H1 (cell line): ENCODE results near the gene NCOA5. TPM values are rescaled to one million over a fixed set of nuclear protein-coding genes. Genes with fewer than 3 reads are reported as not detected.

Experiments used
- CTCF ChIA-PET: fragments of 300-600 bp; sonication (Branson Sonifier 250); formaldehyde crosslinking; loops from one replicate; lab custom pipeline; 2021; ENCODE audit not compliant: partially characterized antibody; lab: Charles Lee
- POLR2A ChIA-PET: fragments of 300-600 bp; sonication (Branson Sonifier 250); formaldehyde crosslinking; loops from one replicate; lab custom pipeline; 2021; ENCODE audit warnings: inconsistent platforms; ENCODE audit not compliant: partially characterized antibody; lab: Charles Lee
- DNase-seq, 2 experiments: peaks; one replicate each; pipeline versions ENCODE4 v3.0.0 to v3.0.0-alpha.2; 2010 to 2022; ENCODE audit warnings: low spot score in 2 of 2, low read depth in 1 of 2, mixed read lengths in 1 of 2
- FAIRE-seq: peaks from 2 replicates; lab custom pipeline; 2011; peaks lifted over from hg19 to GRCh38; lab: Jason Lieb, UNC
- H2AFZ ChIP-seq: 2 replicates; pipeline ENCODE4 v1.8.1; 2012; ENCODE audit warnings: low read length, inconsistent platforms
- H2AK5ac ChIP-seq: 2 replicates; pipeline ENCODE4 v1.6.1; 2013; ENCODE audit warnings: low read depth, low read length
- H2BK120ac ChIP-seq: replicated peaks from 2 replicates; pipeline ENCODE3; 2013; ENCODE audit warnings: low read depth, low read length, inconsistent platforms
- H2BK12ac ChIP-seq: 2 replicates; pipeline ENCODE4 v1.6.1; 2013; ENCODE audit warnings: low read depth, low read length
- H2BK15ac ChIP-seq: 2 replicates; pipeline ENCODE4 v1.6.1; 2013; ENCODE audit warnings: low read length
- H2BK20ac ChIP-seq: 2 replicates; pipeline ENCODE4 v1.6.1; 2013; ENCODE audit warnings: low read length
- H2BK5ac ChIP-seq: 2 replicates; pipeline ENCODE4 v1.6.1; 2013; ENCODE audit warnings: low read depth, low read length
- H3K14ac ChIP-seq: 2 replicates; pipeline ENCODE4 v1.6.1; 2013; ENCODE audit warnings: inconsistent platforms; ENCODE audit not compliant: insufficient read length
- H3K18ac ChIP-seq: 2 replicates; pipeline ENCODE4 v1.6.1; 2013; ENCODE audit warnings: low read length; ENCODE audit errors: extremely low read depth
- H3K23ac ChIP-seq: 2 replicates; pipeline ENCODE4 v1.6.1; 2013; ENCODE audit warnings: inconsistent platforms; ENCODE audit not compliant: insufficient read length
- H3K23me2 ChIP-seq: 2 replicates; pipeline ENCODE4 v1.6.1; 2013; ENCODE audit warnings: low read depth, low read length
- H3K27ac ChIP-seq: 2 replicates; pipeline ENCODE4 v1.6.1; 2011; ENCODE audit warnings: low read depth, low read length, inconsistent platforms
- H3K27me3 ChIP-seq, 4 experiments: replicated peaks in 1 of 4; 1 replicate in 1 of 4; 2 replicates in 3 of 4; pipeline versions ENCODE4 v1.6.1 to v1.8.1; 2011 to 2013; ENCODE audit warnings: low read length in 3 of 4, mild to moderate bottlenecking in 3 of 4, inconsistent platforms in 2 of 4, mixed read lengths in 2 of 4, moderate library complexity in 1 of 4; ENCODE audit not compliant: control insufficient read depth in 3 of 4, insufficient read depth in 3 of 4; ENCODE audit errors: extremely low read depth in 1 of 4
- H3K36me3 ChIP-seq, 4 experiments: 2 replicates each; pipeline versions ENCODE4 v1.6.1 to v1.8.1; 2011 to 2013; ENCODE audit warnings: mild to moderate bottlenecking in 4 of 4, low read length in 3 of 4, moderate library complexity in 2 of 4, control low read depth in 1 of 4, inconsistent platforms in 1 of 4; ENCODE audit not compliant: insufficient read depth in 4 of 4, control insufficient read depth in 2 of 4
- H3K4ac ChIP-seq: replicated peaks from 2 replicates; pipeline ENCODE3; 2013; ENCODE audit warnings: low read length, low read depth, mixed read lengths, inconsistent platforms; ENCODE audit not compliant: insufficient read length
- H3K4me1 ChIP-seq, 4 experiments: replicated peaks in 1 of 4; 1 replicate in 1 of 4; 2 replicates in 3 of 4; pipeline versions ENCODE4 v1.6.1 to v1.8.1; 2011 to 2013; ENCODE audit warnings: low read length in 3 of 4, inconsistent platforms in 2 of 4, mixed read lengths in 1 of 4; ENCODE audit not compliant: insufficient read depth in 4 of 4, control insufficient read depth in 3 of 4
- H3K4me2 ChIP-seq, 2 experiments: 2 replicates each; pipeline versions ENCODE4 v1.6.1 to v1.8.1; 2011 to 2013; ENCODE audit warnings: low read depth in 2 of 2, low read length in 2 of 2, control low read depth in 1 of 2, inconsistent platforms in 1 of 2, mild to moderate bottlenecking in 1 of 2; ENCODE audit not compliant: insufficient read depth in 1 of 2
- H3K4me3 ChIP-seq, 4 experiments: fragments of 200-600, 300-600 bp in 1 of 4; sonication (generic), shearing (Covaris generic), sonication (Bioruptor Twin) in 1 of 4; 2 replicates each; pipeline versions ENCODE4 v1.5.1 to v1.8.1; 2011 to 2016; ENCODE audit warnings: low read length in 4 of 4, low read depth in 3 of 4, control low read depth in 2 of 4, inconsistent platforms in 2 of 4, mild to moderate bottlenecking in 2 of 4, mixed read lengths in 1 of 4, moderate library complexity in 1 of 4; ENCODE audit not compliant: insufficient read depth in 2 of 4; ENCODE audit errors: extremely low read depth in 1 of 4
- H3K56ac ChIP-seq: replicated peaks from 2 replicates; pipeline ENCODE3; 2013; ENCODE audit warnings: low read depth, mild to moderate bottlenecking, mixed read lengths, low read length, inconsistent platforms; ENCODE audit not compliant: insufficient read length
- H3K79me1 ChIP-seq: 2 replicates; pipeline ENCODE4 v1.6.1; 2013; ENCODE audit warnings: low read depth, low read length, control low read depth
- H3K79me2 ChIP-seq, 2 experiments: 2 replicates each; pipeline versions ENCODE4 v1.6.1 to v1.8.1; 2012 to 2013; ENCODE audit warnings: low read length in 2 of 2, mild to moderate bottlenecking in 2 of 2, inconsistent platforms in 1 of 2; ENCODE audit not compliant: insufficient read depth in 2 of 2, control insufficient read depth in 1 of 2
- H3K9ac ChIP-seq, 4 experiments: replicated peaks in 1 of 4; 1 replicate in 1 of 4; 2 replicates in 3 of 4; pipeline versions ENCODE4 v1.6.1 to v1.8.1; 2011 to 2013; ENCODE audit warnings: low read depth in 3 of 4, low read length in 3 of 4, control low read depth in 2 of 4, mild to moderate bottlenecking in 2 of 4, moderate library complexity in 2 of 4, inconsistent platforms in 1 of 4; ENCODE audit errors: extremely low read depth in 1 of 4
- H3K9me3 ChIP-seq, 2 experiments: 2 replicates each; pipeline versions ENCODE4 v1.6.1 to v1.8.1; 2012 to 2013; ENCODE audit warnings: mild to moderate bottlenecking in 2 of 2, moderate library complexity in 2 of 2, control low read depth in 1 of 2, inconsistent platforms in 1 of 2, low read depth in 1 of 2, low read length in 1 of 2, mixed read lengths in 1 of 2; ENCODE audit not compliant: insufficient read depth in 2 of 2
- H4K20me1 ChIP-seq, 2 experiments: replicated peaks in 1 of 2; 2 replicates each; pipeline versions ENCODE3 to v1.8.1; 2011 to 2013; ENCODE audit warnings: inconsistent platforms in 2 of 2, low read length in 2 of 2, mild to moderate bottlenecking in 1 of 2; ENCODE audit not compliant: insufficient read depth in 2 of 2, control insufficient read depth in 1 of 2
- H4K5ac ChIP-seq: 2 replicates; pipeline ENCODE4 v1.6.1; 2013; ENCODE audit warnings: low read length, low read depth, mixed read lengths, inconsistent platforms; ENCODE audit not compliant: insufficient read length
- H4K8ac ChIP-seq: 2 replicates; pipeline ENCODE4 v1.8.0; 2013; ENCODE audit warnings: mild to moderate bottlenecking, moderate library complexity, low read length, inconsistent platforms; ENCODE audit not compliant: insufficient read depth; ENCODE audit errors: extremely low read depth
- H4K91ac ChIP-seq: replicated peaks from 2 replicates; pipeline ENCODE3; 2013; ENCODE audit warnings: low read length, mixed read lengths, inconsistent platforms; ENCODE audit not compliant: insufficient read length
- CBX5 ChIP-seq: fragments of 300-800, 300-1000 bp; sonication (generic); IDR thresholded peaks from 2 replicates; pipeline ENCODE4 v1.7.1; 2016; ENCODE audit warnings: antibody characterized with exemption, low read length, low read depth
- KDM4A ChIP-seq: IDR thresholded peaks from one replicate; pipeline ENCODE4 v1.7.1; 2012; ENCODE audit warnings: low read depth, mild to moderate bottlenecking, moderate library complexity, low read length, inconsistent platforms; ENCODE audit not compliant: severe bottlenecking
- NRF1 ChIP-seq: IDR thresholded peaks from 2 replicates; pipeline ENCODE4 v1.6.1; 2011; ENCODE audit warnings: mild to moderate bottlenecking, low read depth, low read length, improper control_type of control experiment
- POLR2A ChIP-seq, 2 experiments: IDR thresholded peaks; 1 replicate in 1 of 2; 2 replicates in 1 of 2; pipeline ENCODE4 v1.6.1; 2011; ENCODE audit warnings: low read depth in 2 of 2, low read length in 2 of 2, mild to moderate bottlenecking in 2 of 2; ENCODE audit errors: control extremely low read depth in 1 of 2
- RBBP5 ChIP-seq: IDR thresholded peaks from 2 replicates; pipeline ENCODE4 v1.7.1; 2012; ENCODE audit warnings: low read depth, mild to moderate bottlenecking, inconsistent platforms, low read length, moderate library complexity, borderline replicate concordance
- RNF2 ChIP-seq: fragments of 200-900, 300-1000 bp; sonication (generic); IDR thresholded peaks from 2 replicates; pipeline ENCODE4 v1.7.1; 2016; ENCODE audit warnings: borderline replicate concordance, low read depth, mild to moderate bottlenecking, antibody characterized with exemption, low read length; ENCODE audit not compliant: poor library complexity, severe bottlenecking; ENCODE audit errors: missing control alignments
- TAF7 ChIP-seq: optimal IDR thresholded peaks from 2 replicates; pipeline ENCODE3; 2011; ENCODE audit warnings: low read depth, mild to moderate bottlenecking, inconsistent platforms, low read length, moderate library complexity, borderline replicate concordance
- TBP ChIP-seq: IDR thresholded peaks from 2 replicates; pipeline ENCODE4 v1.6.1; 2011; ENCODE audit warnings: low read depth, low read length, improper control_type of control experiment
- WGBS, 2 experiments: shearing (Covaris generic) in 1 of 2; methylation state at CpG; one replicate each; pipeline versions ENCODE4 v1.1.6 to v1.1.7; 2013 to 2015; ENCODE audit warnings: low lambda C conversion rate in 2 of 2, mixed read lengths in 2 of 2, inconsistent platforms in 1 of 2, low coverage in 1 of 2, missing lambda C conversion rate in 1 of 2; ENCODE audit not compliant: insufficient replicate concordance in 2 of 2, insufficient coverage in 1 of 2, insufficient read length in 1 of 2; ENCODE audit errors: extremely low coverage in 1 of 2, missing lambda C conversion rate in 1 of 2; 5-methylcytosine and 5-hydroxymethylcytosine counted together
- polyA plus RNA-seq, 7 experiments: library from polyadenylated mRNA; depleted of rRNA in 3 of 7; stranded (reverse) in 5 of 7; unstranded in 2 of 7; fragments of >200 nt in 5 of 7; fragments of 200-250 nt in 2 of 7; gene quantifications; 1 replicate in 5 of 7; 2 replicates in 1 of 7; 4 replicates in 1 of 7; pipeline versions ENCODE4 v1.2.1 to v1.2.3, GENCODE V29; 2011 to 2013; ENCODE audit warnings: missing spikeins in 2 of 7, mixed read lengths in 2 of 7
- total RNA-seq: library from RNA; stranded (reverse); fragmentation: NEBNext Ultra II Directional; extraction: Animal tissue kit (Norgen Biotek cat#: 25700); gene quantifications from 2 replicates; pipeline ENCODE4 v1.2.1, GENCODE V29; 2021

The NCOA5 gene
- total and polyA plus RNA-seq, 2 of the 8 experiments (the other 6 are each of a cell fraction or from before 2014, with no cell fraction given): 20.4 to 29.0 TPM

DNA sequence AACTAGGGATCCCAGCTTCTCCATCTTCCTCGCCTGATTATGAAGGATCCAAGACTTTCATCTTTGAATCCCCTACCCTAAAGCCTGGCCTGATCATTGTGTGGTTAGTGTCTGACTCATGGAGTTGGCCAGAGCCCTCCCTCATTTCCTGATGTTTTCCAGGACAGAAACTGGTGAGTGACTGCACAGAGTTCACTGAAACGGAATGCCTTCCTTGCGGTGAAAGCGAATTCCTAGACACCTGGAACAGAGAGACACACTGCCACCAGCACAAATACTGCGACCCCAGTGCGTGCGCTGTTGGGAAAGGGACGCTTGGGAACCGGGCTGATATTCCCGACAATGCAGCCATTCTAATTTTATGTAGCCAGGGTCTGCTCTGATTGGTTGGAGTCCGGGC, 32.3 kb upstream of the NCOA5 start:
- Histone ChIP-seq H4K91ac (no peak overlapping the region), H3K4ac (no peak overlapping the region), H4K5ac (no peak overlapping the region), H3K79me1 (no peaks in the 10 kb centered on the region), H3K9ac (no peak overlapping the region), H3K4me3 (no peak overlapping the region), H4K20me1 (no peaks in the 10 kb centered on the region), H2BK12ac (no peak overlapping the region), H3K27me3 (peaks cover 0 to 8% (median 2%) of the 10 kb centered on the region in 4 experiments; a peak in 4 of 7 replicates), H3K4me2 (no peak overlapping the region), H3K4me1 (peaks cover 0 to 3% (median 0%) of the 10 kb centered on the region in 4 experiments; a peak in 2 of 7 replicates), H3K18ac (no peak overlapping the region), H3K9me3 (no peaks in the 10 kb centered on the region), H3K36me3 (peaks cover 0 to 12% (median 5%) of the 10 kb centered on the region in 4 experiments; a peak in 5 of 8 replicates), H2AK5ac (no peak overlapping the region), H3K27ac (no peak overlapping the region), H3K56ac (no peak overlapping the region), H2BK20ac (no peak overlapping the region), H3K23me2 (peaks cover 8% of the 10 kb centered on the region; the same call in 1 of the 2 replicates), H3K23ac (no peak overlapping the region), H2BK5ac (no peak overlapping the region), H2BK15ac (no peak overlapping the region), H2AFZ (no peak overlapping the region), H3K79me2 (peaks cover 0 to 2% of the 10 kb centered on the region in 2 experiments; a peak in 1 of 4 replicates), H3K14ac (no peak overlapping the region), H4K8ac (no peak overlapping the region), H2BK120ac (no peak overlapping the region)
- ChIA-PET CTCF (interaction anchor here (1.3 to 6.8 kb wide), 3 partner anchors 9 to 227 kb away, joined by 3 to 60 read pairs (median 7); no protein-coding TSS in a partner anchor), POLR2A (no interaction called here)
- DNase-seq (no peak), FAIRE-seq (no peak)
- 93% methylated on average over 11 of the region's 11 CpGs; no CpG with 5 or more reads in 1 of the 2 experiments for WGBS, 2 experiments
- no peak for TF ChIP-seq TAF7
- no peak for TF ChIP-seq POLR2A (IDR thresholded peaks at IDR 0.05; ENCODE audit: control extremely low read depth in 1 of 2, low read depth in 2 of 2, low read length in 2 of 2)
- TF ChIP-seq KDM4A: no peak
- TF ChIP-seq TBP: no peak
- no peak for TF ChIP-seq RNF2
- no peak for TF ChIP-seq NRF1
- no peak for TF ChIP-seq CBX5
- TF ChIP-seq RBBP5: no peak
